ENCODE results near the gene LSAMP.

Gene LSAMP

DNA sequence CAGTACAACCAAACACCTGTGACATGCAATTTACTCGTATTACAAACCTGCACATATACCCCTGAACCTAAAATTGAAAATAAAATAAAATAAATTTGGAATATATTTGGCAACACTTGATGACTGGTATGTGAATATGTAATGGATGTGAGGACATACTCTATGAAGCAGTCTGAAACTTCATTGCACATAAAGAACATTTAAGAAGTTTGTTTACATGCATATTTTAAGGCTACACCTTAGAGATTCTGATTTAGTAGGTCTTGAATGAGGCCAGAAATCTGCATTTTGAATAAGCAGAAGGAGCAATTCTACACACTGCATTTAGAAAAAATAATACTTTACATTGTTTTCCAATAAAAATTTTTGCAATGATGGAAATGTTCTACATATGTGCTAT, 284.7 kb downstream of the LSAMP start:
- no peaks in the 10 kb centered on the region for H3K36me3 ChIP-seq (ENCODE audit: control insufficient read depth in 2 of 2, insufficient read depth in 1 of 2, low read length in 2 of 2)
- no peak overlapping the region for H3K4me3 ChIP-seq (ENCODE audit: low read depth, low read length)
- no peaks in the 10 kb centered on the region for H3K4me1 ChIP-seq (ENCODE audit: control insufficient read depth, insufficient read depth, low read length)
- no peaks in the 10 kb centered on the region for H3K9me3 ChIP-seq (ENCODE audit: control insufficient read depth, insufficient read depth, low read depth, low read length)
- POLR2A ChIA-PET = no interaction called here
- CTCF ChIA-PET = no interaction called here
- H3K27ac ChIP-seq (ENCODE audit: extremely low read depth, low read depth, low read length) = no peak overlapping the region
- no peak for TF ChIP-seq ZNF843 (tag by site-specific recombination; IDR thresholded peaks at IDR 0.05)
- no peak for TF ChIP-seq IKZF3 (tag by site-specific recombination; IDR thresholded peaks at IDR 0.05)
- no peak for TF ChIP-seq ZNF37A (tag by site-specific recombination; IDR thresholded peaks at IDR 0.05)
- no peak for TF ChIP-seq ZNF623 (tag by site-specific recombination; IDR thresholded peaks at IDR 0.05)
- TF ChIP-seq, protein P1, sequence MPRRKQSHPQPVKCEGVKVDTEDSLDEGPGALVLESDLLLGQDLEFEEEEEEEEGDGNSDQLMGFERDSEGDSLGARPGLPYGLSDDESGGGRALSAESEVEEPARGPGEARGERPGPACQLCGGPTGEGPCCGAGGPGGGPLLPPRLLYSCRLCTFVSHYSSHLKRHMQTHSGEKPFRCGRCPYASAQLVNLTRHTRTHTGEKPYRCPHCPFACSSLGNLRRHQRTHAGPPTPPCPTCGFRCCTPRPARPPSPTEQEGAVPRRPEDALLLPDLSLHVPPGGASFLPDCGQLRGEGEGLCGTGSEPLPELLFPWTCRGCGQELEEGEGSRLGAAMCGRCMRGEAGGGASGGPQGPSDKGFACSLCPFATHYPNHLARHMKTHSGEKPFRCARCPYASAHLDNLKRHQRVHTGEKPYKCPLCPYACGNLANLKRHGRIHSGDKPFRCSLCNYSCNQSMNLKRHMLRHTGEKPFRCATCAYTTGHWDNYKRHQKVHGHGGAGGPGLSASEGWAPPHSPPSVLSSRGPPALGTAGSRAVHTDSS (tag by site-specific recombination; IDR thresholded peaks at IDR 0.05) = no peak
- no peak for TF ChIP-seq KLF9 (tag by site-specific recombination; IDR thresholded peaks at IDR 0.05; ENCODE audit: low read depth)
- TF ChIP-seq GLIS2 (tag by site-specific recombination; IDR thresholded peaks at IDR 0.05) = no peak
- no peak for TF ChIP-seq ZNF362 (tag by site-specific recombination; IDR thresholded peaks at IDR 0.05)
- TF ChIP-seq REPIN1 (tag by site-specific recombination; IDR thresholded peaks at IDR 0.05; ENCODE audit: low read depth) = no peak
- no peak for TF ChIP-seq GFI1B (tag by site-specific recombination; IDR thresholded peaks at IDR 0.05)
- no peak for TF ChIP-seq CTCF (tag by site-specific recombination; IDR thresholded peaks at IDR 0.05)
- TF ChIP-seq ZBTB49 (tag by site-specific recombination; IDR thresholded peaks at IDR 0.05; ENCODE audit: low read depth) = no peak
- no peak for TF ChIP-seq ZNF248 (tag by site-specific recombination; IDR thresholded peaks at IDR 0.05)
- no peak for TF ChIP-seq ZNF211 (tag by site-specific recombination; IDR thresholded peaks at IDR 0.05; ENCODE audit: low read depth)
- TF ChIP-seq ZNF18 (tag by site-specific recombination; IDR thresholded peaks at IDR 0.05) = no peak
- TF ChIP-seq, protein P2, sequence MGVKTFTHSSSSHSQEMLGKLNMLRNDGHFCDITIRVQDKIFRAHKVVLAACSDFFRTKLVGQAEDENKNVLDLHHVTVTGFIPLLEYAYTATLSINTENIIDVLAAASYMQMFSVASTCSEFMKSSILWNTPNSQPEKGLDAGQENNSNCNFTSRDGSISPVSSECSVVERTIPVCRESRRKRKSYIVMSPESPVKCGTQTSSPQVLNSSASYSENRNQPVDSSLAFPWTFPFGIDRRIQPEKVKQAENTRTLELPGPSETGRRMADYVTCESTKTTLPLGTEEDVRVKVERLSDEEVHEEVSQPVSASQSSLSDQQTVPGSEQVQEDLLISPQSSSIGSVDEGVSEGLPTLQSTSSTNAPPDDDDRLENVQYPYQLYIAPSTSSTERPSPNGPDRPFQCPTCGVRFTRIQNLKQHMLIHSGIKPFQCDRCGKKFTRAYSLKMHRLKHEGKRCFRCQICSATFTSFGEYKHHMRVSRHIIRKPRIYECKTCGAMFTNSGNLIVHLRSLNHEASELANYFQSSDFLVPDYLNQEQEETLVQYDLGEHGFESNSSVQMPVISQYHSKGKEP (tag by site-specific recombination; IDR thresholded peaks at IDR 0.05) = no peak
- TF ChIP-seq, protein P3, sequence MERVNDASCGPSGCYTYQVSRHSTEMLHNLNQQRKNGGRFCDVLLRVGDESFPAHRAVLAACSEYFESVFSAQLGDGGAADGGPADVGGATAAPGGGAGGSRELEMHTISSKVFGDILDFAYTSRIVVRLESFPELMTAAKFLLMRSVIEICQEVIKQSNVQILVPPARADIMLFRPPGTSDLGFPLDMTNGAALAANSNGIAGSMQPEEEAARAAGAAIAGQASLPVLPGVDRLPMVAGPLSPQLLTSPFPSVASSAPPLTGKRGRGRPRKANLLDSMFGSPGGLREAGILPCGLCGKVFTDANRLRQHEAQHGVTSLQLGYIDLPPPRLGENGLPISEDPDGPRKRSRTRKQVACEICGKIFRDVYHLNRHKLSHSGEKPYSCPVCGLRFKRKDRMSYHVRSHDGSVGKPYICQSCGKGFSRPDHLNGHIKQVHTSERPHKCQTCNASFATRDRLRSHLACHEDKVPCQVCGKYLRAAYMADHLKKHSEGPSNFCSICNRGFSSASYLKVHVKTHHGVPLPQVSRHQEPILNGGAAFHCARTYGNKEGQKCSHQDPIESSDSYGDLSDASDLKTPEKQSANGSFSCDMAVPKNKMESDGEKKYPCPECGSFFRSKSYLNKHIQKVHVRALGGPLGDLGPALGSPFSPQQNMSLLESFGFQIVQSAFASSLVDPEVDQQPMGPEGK (tag by site-specific recombination; IDR thresholded peaks at IDR 0.05) = no peak
- no peak for TF ChIP-seq ZNF175 (tag by site-specific recombination; IDR thresholded peaks at IDR 0.05)
- TF ChIP-seq ZNF664 (tag by site-specific recombination; IDR thresholded peaks at IDR 0.05) = no peak
